Activated T-cell treated with anti-CD3 and anti-CD28 coated beads for 24 hours (primary cell): ENCODE measurements around the gene MAP4K3.

Source experiments
- DNase-seq: peaks from one replicate; pipeline ENCODE4 v3.0.0-alpha.2; 2020; ENCODE audit warnings: low read depth

MAP4K3 gene

GRCh38 chr2:39445934-39446333, 8.8 kb upstream of the MAP4K3 start:
- DNase-seq = no peak

GRCh38 chr2:39443009-39443408, 5.9 kb upstream of the MAP4K3 start:
- no peak for DNase-seq

GRCh38 chr2:39437522-39438296, 624 bp upstream of the MAP4K3 start:
- no peak for DNase-seq

GRCh38 chr2:39435741-39436591, 1.1 kb downstream of the MAP4K3 start:
- DNase-seq = no peak

GRCh38 chr2:39435234-39435633, 1.9 kb downstream of the MAP4K3 start:
- no peak for DNase-seq

- DNase-seq = no peak
Measured at GRCh38 chr2:39434233-39434897, 2.7 kb downstream of the MAP4K3 start.

GRCh38 chr2:39433586-39434195, 3.4 kb downstream of the MAP4K3 start:
- no peak for DNase-seq

- no peak for DNase-seq
Measured at GRCh38 chr2:39432701-39433100, 4.4 kb downstream of the MAP4K3 start.

- DNase-seq = no peak
Measured at GRCh38 chr2:39431592-39432316, 5.3 kb downstream of the MAP4K3 start.

- DNase-seq = no peak
Measured at GRCh38 chr2:39429746-39430145, 7.3 kb downstream of the MAP4K3 start.

GRCh38 chr2:39424951-39425350, 12.1 kb downstream of the MAP4K3 start:
- DNase-seq = no peak

- no peak for DNase-seq
Measured at GRCh38 chr2:39422700-39423099, 14.4 kb downstream of the MAP4K3 start.

- DNase-seq = no peak
Measured at GRCh38 chr2:39421354-39421753, 15.7 kb downstream of the MAP4K3 start.

- no peak for DNase-seq
Measured at GRCh38 chr2:39419282-39420223, 17.5 kb downstream of the MAP4K3 start.

GRCh38 chr2:39418491-39418890, 18.6 kb downstream of the MAP4K3 start:
- no peak for DNase-seq

- no peak for DNase-seq
Measured at GRCh38 chr2:39416140-39416539, 20.9 kb downstream of the MAP4K3 start.

- DNase-seq = no peak
Measured at GRCh38 chr2:39413063-39413737, 23.9 kb downstream of the MAP4K3 start.

GRCh38 chr2:39411181-39411944, 25.7 kb downstream of the MAP4K3 start:
- DNase-seq = no peak
